HepG2 (cell line): ENCODE results near the gene KIAA0930. TPM values are rescaled to one million over a fixed set of nuclear protein-coding genes. Genes with fewer than 3 reads are reported as not detected.
A peak's percentile ranks its signal among the peaks of the same experiment; 100 is the strongest.

Source experiments
- DPF2 ChIP-seq: sonication (generic); formaldehyde crosslinking; IDR thresholded peaks from 2 replicates; pipeline ENCODE4 v1.4.0; 2020; ENCODE audit warnings: mild to moderate bottlenecking, low read depth, missing genetic modification reagents, borderline replicate concordance
- NFYC ChIP-seq: IDR thresholded peaks from 2 replicates; pipeline ENCODE4 v1.6.1; 2016; ENCODE audit warnings: missing genetic modification reagents, missing compliant biosample characterization
- NR2F6 ChIP-seq, 2 experiments: IDR thresholded peaks; 2 replicates each; pipeline ENCODE4 v1.6.1; 2016; ENCODE audit warnings: antibody characterized with exemption in 1 of 2, mild to moderate bottlenecking in 1 of 2
- SOX13 ChIP-seq, 3 experiments: fragments of 450-650 bp in 1 of 3; sonication (generic) in 1 of 3; formaldehyde crosslinking in 1 of 3; IDR thresholded peaks in 2 of 3; conservative IDR thresholded peaks in 1 of 3; 2 replicates each; pipeline versions ENCODE4 v1.5.0 to v1.6.1; 2016 to 2020; ENCODE audit warnings: antibody characterized with exemption in 1 of 3, mild to moderate bottlenecking in 1 of 3, missing compliant biosample characterization in 1 of 3, missing genetic modification reagents in 1 of 3, moderate library complexity in 1 of 3
- ZNF614 ChIP-seq: IDR thresholded peaks from 2 replicates; pipeline ENCODE4 v1.6.1; 2018; ENCODE audit warnings: missing biosample characterization, missing genetic modification reagents, inconsistent platforms, borderline replicate concordance
- polyA plus RNA-seq, 8 experiments: library from polyadenylated mRNA; depleted of rRNA in 3 of 8; stranded (reverse) in 7 of 8; unstranded in 1 of 8; fragments of >200 nt; fragmentation: Illumina TruSeq in 4 of 8; extraction: Trizol in 4 of 8; gene quantifications; 2 replicates each; pipeline versions ENCODE4 v1.2.1 to v1.2.3, GENCODE V29; 2011 to 2016; ENCODE audit warnings: low read depth in 4 of 8, missing spikeins in 1 of 8, mixed read lengths in 1 of 8; ENCODE audit not compliant: insufficient read depth in 1 of 8
- total RNA-seq, 5 experiments: library from RNA; depleted of rRNA; stranded (reverse); fragments of >200 nt; fragmentation: Illumina TruSeq; extraction: Trizol; gene quantifications; 2 replicates each; pipeline ENCODE4 v1.2.3, GENCODE V29; 2016; ENCODE audit warnings: low read depth in 1 of 5
- TF ChIP-seq, protein P1 (sequence below), 2 experiments: fragments of 450-650 bp in 1 of 2; sonication (generic) in 1 of 2; formaldehyde crosslinking in 1 of 2; IDR thresholded peaks; 2 replicates each; pipeline versions ENCODE4 v1.6.1 to v1.8.0; 2016 to 2022; ENCODE audit warnings: antibody characterized with exemption in 1 of 2, mild to moderate bottlenecking in 1 of 2, missing genetic modification reagents in 1 of 2

The KIAA0930 gene
- total and polyA plus RNA-seq, 2 of the 13 experiments (the other 11 are each of a cell fraction or from before 2014, with no cell fraction given) = 27.0 to 38.2 TPM

DNA sequence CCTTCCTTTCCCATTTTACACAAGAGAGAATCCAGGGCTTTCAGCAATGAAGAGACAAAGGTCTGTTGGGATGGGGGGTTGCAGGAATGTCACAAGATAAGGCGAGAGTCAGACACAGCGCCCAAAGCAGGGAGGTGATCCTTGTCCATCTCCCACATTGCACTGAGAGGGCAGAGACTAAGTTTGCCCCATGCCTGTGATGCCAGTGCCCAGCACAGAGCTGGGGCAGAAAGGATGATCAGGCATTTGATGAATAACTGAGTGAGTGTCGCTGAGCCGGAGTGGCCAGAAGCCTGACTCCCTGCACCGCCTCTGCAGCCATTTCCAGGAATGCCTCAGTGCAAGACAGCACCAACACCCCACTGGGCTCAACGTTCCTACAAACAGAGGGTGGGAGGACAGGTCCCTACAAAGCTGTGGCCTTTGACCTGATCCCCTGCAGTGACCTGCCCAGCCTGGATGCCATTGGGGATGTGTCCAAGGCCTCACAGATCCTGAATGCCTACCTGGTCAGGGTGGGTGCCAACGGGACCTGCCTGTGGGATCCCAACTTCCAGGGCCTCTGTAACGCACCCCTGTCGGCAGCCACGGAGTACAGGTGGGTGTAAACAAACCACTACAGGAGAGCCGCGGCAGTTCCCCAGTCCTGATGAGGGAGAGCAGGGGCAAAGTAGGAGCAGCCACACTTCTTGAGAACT lies 46.3 kb upstream of the KIAA0930 start (continued):
- TF ChIP-seq, protein P1, sequence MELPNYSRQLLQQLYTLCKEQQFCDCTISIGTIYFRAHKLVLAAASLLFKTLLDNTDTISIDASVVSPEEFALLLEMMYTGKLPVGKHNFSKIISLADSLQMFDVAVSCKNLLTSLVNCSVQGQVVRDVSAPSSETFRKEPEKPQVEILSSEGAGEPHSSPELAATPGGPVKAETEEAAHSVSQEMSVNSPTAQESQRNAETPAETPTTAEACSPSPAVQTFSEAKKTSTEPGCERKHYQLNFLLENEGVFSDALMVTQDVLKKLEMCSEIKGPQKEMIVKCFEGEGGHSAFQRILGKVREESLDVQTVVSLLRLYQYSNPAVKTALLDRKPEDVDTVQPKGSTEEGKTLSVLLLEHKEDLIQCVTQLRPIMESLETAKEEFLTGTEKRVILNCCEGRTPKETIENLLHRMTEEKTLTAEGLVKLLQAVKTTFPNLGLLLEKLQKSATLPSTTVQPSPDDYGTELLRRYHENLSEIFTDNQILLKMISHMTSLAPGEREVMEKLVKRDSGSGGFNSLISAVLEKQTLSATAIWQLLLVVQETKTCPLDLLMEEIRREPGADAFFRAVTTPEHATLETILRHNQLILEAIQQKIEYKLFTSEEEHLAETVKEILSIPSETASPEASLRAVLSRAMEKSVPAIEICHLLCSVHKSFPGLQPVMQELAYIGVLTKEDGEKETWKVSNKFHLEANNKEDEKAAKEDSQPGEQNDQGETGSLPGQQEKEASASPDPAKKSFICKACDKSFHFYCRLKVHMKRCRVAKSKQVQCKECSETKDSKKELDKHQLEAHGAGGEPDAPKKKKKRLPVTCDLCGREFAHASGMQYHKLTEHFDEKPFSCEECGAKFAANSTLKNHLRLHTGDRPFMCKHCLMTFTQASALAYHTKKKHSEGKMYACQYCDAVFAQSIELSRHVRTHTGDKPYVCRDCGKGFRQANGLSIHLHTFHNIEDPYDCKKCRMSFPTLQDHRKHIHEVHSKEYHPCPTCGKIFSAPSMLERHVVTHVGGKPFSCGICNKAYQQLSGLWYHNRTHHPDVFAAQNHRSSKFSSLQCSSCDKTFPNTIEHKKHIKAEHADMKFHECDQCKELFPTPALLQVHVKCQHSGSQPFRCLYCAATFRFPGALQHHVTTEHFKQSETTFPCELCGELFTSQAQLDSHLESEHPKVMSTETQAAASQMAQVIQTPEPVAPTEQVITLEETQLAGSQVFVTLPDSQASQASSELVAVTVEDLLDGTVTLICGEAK (IDR thresholded peaks at IDR 0.05) = no peak
- TF ChIP-seq, protein P1 (CRISPR knock-in tag; IDR thresholded peaks at IDR 0.05) = peak; percentile 25; the same call in 1 of the 2 replicates
- TF ChIP-seq ZNF614 (peak; percentile 28; the same call in 1 of the 2 replicates), NR2F6 (IDR thresholded peaks at IDR 0.05) (peak; percentile 64), NR2F6 (CRISPR knock-in tag; IDR thresholded peaks at IDR 0.05) (peak; percentile 43; the same call in 1 of the 2 replicates), SOX13 (IDR thresholded peaks at IDR 0.05) (no peak), SOX13 (CRISPR knock-in tag; conservative IDR thresholded peaks at IDR 0.05 in 1 of 2, IDR thresholded peaks at IDR 0.05 in 1 of 2) (peak in 1 of 2 experiments; percentile 52; a peak in 1 of 4 replicates), DPF2 (CRISPR knock-in tag) (peak; percentile 47; the same call in 1 of the 2 replicates), NFYC (no peak)
